ENCODE results near the gene KRT36.

Gene KRT36

GRCh38 chr17:41500131-41500911 is 10.6 kb upstream of the KRT36 start:
- TF ChIP-seq SIN3A (IDR thresholded peaks at IDR 0.05; ENCODE audit: borderline replicate concordance, insufficient read depth, low read length) (no peak), POLR2AphosphoS5 (IDR thresholded peaks at IDR 0.05; ENCODE audit: low read depth, low read length) (no peak), REST (IDR thresholded peaks at IDR 0.05; ENCODE audit: insufficient read depth in 1 of 2, low read depth in 2 of 2, low read length in 2 of 2) (no peak), FOXP2 (optimal IDR thresholded peaks at IDR 0.05; ENCODE audit: borderline replicate concordance, extremely low read depth, extremely low read length, insufficient read depth) (no peak), TAF1 (IDR thresholded peaks at IDR 0.05; ENCODE audit: borderline replicate concordance, insufficient read depth, low read length) (no peak)

GRCh38 chr17:41499714-41500113 is 10.0 kb upstream of the KRT36 start:
- TF ChIP-seq TAF1 (IDR thresholded peaks at IDR 0.05; ENCODE audit: borderline replicate concordance, insufficient read depth, low read length) (no peak), POLR2AphosphoS5 (IDR thresholded peaks at IDR 0.05; ENCODE audit: low read depth, low read length) (no peak), FOXP2 (optimal IDR thresholded peaks at IDR 0.05; ENCODE audit: borderline replicate concordance, extremely low read depth, extremely low read length, insufficient read depth) (no peak), SIN3A (IDR thresholded peaks at IDR 0.05; ENCODE audit: borderline replicate concordance, insufficient read depth, low read length) (no peak), REST (IDR thresholded peaks at IDR 0.05; ENCODE audit: insufficient read depth in 1 of 2, low read depth in 2 of 2, low read length in 2 of 2) (no peak)

GRCh38 chr17:41498276-41498675 is 8.6 kb upstream of the KRT36 start:
- no peak for TF ChIP-seq REST (IDR thresholded peaks at IDR 0.05; ENCODE audit: insufficient read depth in 1 of 2, low read depth in 2 of 2, low read length in 2 of 2)
- no peak for TF ChIP-seq SIN3A (IDR thresholded peaks at IDR 0.05; ENCODE audit: borderline replicate concordance, insufficient read depth, low read length)
- TF ChIP-seq POLR2AphosphoS5 (IDR thresholded peaks at IDR 0.05; ENCODE audit: low read depth, low read length): no peak
- TF ChIP-seq FOXP2 (optimal IDR thresholded peaks at IDR 0.05; ENCODE audit: borderline replicate concordance, extremely low read depth, extremely low read length, insufficient read depth): no peak

GRCh38 chr17:41496803-41497484 is 7.2 kb upstream of the KRT36 start:
- TF ChIP-seq FOXP2 (optimal IDR thresholded peaks at IDR 0.05; ENCODE audit: borderline replicate concordance, extremely low read depth, extremely low read length, insufficient read depth) (no peak), POLR2AphosphoS5 (IDR thresholded peaks at IDR 0.05; ENCODE audit: low read depth, low read length) (no peak), REST (IDR thresholded peaks at IDR 0.05; ENCODE audit: insufficient read depth in 1 of 2, low read depth in 2 of 2, low read length in 2 of 2) (no peak), SIN3A (IDR thresholded peaks at IDR 0.05; ENCODE audit: borderline replicate concordance, insufficient read depth, low read length) (no peak), TAF1 (IDR thresholded peaks at IDR 0.05; ENCODE audit: borderline replicate concordance, insufficient read depth, low read length) (no peak)

All from PFSK-1 (cell line).